Transverse colon (tissue), 4 donors: ENCODE measurements around the gene HSCB.

Experiments
- EP300 ChIP-seq: sonication (generic); formaldehyde crosslinking; IDR thresholded peaks from one replicate; pipeline ENCODE4 v1.6.1; 2017; ENCODE audit warnings: antibody characterized with exemption, low read depth
- POLR2A ChIP-seq: fragments of 450-650 bp; IDR thresholded peaks from one replicate; pipeline ENCODE4 v1.6.1; 2016; ENCODE audit warnings: antibody characterized with exemption, mild to moderate bottlenecking, moderate library complexity
- POLR2AphosphoS5 ChIP-seq, 3 donors: sonication (generic); formaldehyde crosslinking; IDR thresholded peaks; one replicate each; pipeline ENCODE4 v1.6.1; 2016; ENCODE audit warnings: antibody characterized with exemption in 3 of 3
- TF ChIP-seq, protein P1 (sequence below), 5 experiments: fragments of 200-600 bp in 3 of 5; fragments of 450-650 bp in 2 of 5; sonication (generic) in 3 of 5; IDR thresholded peaks; 1 replicate in 2 of 5; 2 replicates in 3 of 5; pipeline ENCODE4 v1.5.1; 2016 to 2017; ENCODE audit warnings: antibody characterized with exemption in 5 of 5, inconsistent platforms in 3 of 5, mild to moderate bottlenecking in 2 of 5, moderate library complexity in 1 of 5

GRCh38 chr22:28742562-28742962 lies 723 bp downstream of the HSCB start:
- no peak for TF ChIP-seq POLR2A
- TF ChIP-seq, protein P1, sequence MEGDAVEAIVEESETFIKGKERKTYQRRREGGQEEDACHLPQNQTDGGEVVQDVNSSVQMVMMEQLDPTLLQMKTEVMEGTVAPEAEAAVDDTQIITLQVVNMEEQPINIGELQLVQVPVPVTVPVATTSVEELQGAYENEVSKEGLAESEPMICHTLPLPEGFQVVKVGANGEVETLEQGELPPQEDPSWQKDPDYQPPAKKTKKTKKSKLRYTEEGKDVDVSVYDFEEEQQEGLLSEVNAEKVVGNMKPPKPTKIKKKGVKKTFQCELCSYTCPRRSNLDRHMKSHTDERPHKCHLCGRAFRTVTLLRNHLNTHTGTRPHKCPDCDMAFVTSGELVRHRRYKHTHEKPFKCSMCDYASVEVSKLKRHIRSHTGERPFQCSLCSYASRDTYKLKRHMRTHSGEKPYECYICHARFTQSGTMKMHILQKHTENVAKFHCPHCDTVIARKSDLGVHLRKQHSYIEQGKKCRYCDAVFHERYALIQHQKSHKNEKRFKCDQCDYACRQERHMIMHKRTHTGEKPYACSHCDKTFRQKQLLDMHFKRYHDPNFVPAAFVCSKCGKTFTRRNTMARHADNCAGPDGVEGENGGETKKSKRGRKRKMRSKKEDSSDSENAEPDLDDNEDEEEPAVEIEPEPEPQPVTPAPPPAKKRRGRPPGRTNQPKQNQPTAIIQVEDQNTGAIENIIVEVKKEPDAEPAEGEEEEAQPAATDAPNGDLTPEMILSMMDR (IDR thresholded peaks at IDR 0.05) = no peak
- TF ChIP-seq POLR2AphosphoS5 (IDR thresholded peaks at IDR 0.05) = no peak
- no peak for TF ChIP-seq EP300
